GM12878 (cell line): ENCODE results near the gene B4GALNT4.
"Not testable (repeated sequence)": the region's sequence is repeated elsewhere in the genome, so short reads cannot be mapped to it uniquely, and the experiment has no call there.

Experiments
- CREM ChIP-seq: IDR thresholded peaks from 2 replicates; pipeline ENCODE4 v1.6.1; 2014; ENCODE audit warnings: antibody characterized with exemption, low read depth
- CTCF ChIP-seq, 3 experiments: IDR thresholded peaks in 2 of 3; conservative IDR thresholded peaks in 1 of 3; 2 replicates each; pipeline ENCODE4 v1.5.1; 2011; ENCODE audit warnings: low read depth in 3 of 3, low read length in 3 of 3, mild to moderate bottlenecking in 3 of 3, control low read depth in 2 of 3, moderate library complexity in 2 of 3, inconsistent platforms in 1 of 3, mixed read lengths in 1 of 3; ENCODE audit not compliant: control insufficient read depth in 2 of 3, insufficient read depth in 1 of 3; ENCODE audit errors: extremely low read depth in 1 of 3
- E2F4 ChIP-seq: IDR thresholded peaks from 2 replicates; pipeline ENCODE4 v1.6.1; 2012; ENCODE audit warnings: low read depth, low read length, improper control_type of control experiment
- SMC3 ChIP-seq: IDR thresholded peaks from 2 replicates; pipeline ENCODE4 v1.6.1; 2011; ENCODE audit warnings: low read length, improper control_type of control experiment, borderline replicate concordance
- TF ChIP-seq, protein P1 (sequence below): IDR thresholded peaks from 2 replicates; pipeline ENCODE4 v1.6.1; 2012; ENCODE audit warnings: mild to moderate bottlenecking, low read depth, low read length

DNA sequence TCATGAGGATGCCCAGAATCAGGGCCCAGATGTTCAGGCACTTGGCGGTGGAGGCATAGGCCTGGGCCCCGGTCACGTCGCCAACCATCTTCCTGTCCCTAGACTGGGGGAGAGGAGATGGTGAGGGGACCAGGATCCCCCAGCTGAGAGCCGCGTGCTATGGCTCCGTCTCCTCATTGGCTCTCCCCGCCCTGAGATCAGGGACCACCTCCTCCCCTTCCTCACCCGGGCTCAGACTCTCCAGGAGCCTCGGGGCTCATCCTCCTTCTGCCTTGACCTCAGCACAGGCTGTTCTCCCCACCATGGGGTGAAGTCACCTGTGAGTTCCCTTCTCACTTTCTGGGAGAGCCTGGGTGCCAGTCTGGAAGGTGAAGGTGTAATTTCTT is 49.4 kb upstream of the B4GALNT4 start:
- TF ChIP-seq, protein P1, sequence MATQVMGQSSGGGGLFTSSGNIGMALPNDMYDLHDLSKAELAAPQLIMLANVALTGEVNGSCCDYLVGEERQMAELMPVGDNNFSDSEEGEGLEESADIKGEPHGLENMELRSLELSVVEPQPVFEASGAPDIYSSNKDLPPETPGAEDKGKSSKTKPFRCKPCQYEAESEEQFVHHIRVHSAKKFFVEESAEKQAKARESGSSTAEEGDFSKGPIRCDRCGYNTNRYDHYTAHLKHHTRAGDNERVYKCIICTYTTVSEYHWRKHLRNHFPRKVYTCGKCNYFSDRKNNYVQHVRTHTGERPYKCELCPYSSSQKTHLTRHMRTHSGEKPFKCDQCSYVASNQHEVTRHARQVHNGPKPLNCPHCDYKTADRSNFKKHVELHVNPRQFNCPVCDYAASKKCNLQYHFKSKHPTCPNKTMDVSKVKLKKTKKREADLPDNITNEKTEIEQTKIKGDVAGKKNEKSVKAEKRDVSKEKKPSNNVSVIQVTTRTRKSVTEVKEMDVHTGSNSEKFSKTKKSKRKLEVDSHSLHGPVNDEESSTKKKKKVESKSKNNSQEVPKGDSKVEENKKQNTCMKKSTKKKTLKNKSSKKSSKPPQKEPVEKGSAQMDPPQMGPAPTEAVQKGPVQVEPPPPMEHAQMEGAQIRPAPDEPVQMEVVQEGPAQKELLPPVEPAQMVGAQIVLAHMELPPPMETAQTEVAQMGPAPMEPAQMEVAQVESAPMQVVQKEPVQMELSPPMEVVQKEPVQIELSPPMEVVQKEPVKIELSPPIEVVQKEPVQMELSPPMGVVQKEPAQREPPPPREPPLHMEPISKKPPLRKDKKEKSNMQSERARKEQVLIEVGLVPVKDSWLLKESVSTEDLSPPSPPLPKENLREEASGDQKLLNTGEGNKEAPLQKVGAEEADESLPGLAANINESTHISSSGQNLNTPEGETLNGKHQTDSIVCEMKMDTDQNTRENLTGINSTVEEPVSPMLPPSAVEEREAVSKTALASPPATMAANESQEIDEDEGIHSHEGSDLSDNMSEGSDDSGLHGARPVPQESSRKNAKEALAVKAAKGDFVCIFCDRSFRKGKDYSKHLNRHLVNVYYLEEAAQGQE, result not testable (repeated sequence)
- TF ChIP-seq E2F4; CTCF (IDR thresholded peaks at IDR 0.05 in 2 of 3, conservative IDR thresholded peaks at IDR 0.05 in 1 of 3; ENCODE audit: control insufficient read depth in 2 of 3, extremely low read depth in 1 of 3, insufficient read depth in 1 of 3, low read depth in 3 of 3, low read length in 3 of 3); SMC3; CREM: not testable (repeated sequence)
